ENCODE results near the gene CABP4. TPM values are rescaled to one million over a fixed set of nuclear protein-coding genes. Genes with fewer than 3 reads are reported as not detected.

CABP4 gene
- total and polyA plus RNA-seq, 2 donors (not counting 1 experiment from before 2014, with no cell fraction given), result 3.2 to 5.2 TPM

DNA sequence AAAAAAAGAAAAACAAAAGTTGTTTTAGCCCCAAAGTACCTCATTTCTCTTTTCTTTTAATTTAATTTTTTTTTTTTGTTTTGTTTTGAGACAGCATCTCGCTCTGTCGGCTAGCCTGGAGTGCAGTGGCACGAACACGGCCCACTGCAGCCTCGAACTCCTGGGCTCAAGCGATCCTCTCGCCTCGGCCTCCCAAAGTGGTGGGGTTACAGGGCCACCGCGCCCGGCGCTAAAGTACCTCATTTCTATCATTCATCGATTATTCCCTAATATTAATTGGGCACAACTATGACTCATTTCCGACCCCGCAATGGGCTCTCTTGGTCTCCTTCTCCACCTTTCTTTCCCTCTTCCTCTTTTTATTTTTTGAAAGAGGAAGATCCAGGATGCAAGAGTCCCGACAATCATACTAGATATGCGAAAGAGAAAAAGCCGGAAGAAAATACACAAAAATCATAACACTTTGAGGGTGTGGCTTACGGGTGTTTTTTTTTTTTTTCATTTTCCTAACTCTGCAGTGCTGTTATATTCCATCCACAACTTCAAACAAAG lies 27.2 kb downstream of the CABP4 start:
- H2AFZ ChIP-seq (ENCODE audit: insufficient read depth, low read depth, low read length, poor library complexity, severe bottlenecking), result peak overlapping the region; percentile 83
- ChIA-PET CTCF (interaction anchor here (0.7 to 4.0 kb wide), 11 partner anchors 9 to 131 kb away, joined by 3 to 19 read pairs (median 4); partner anchors contain the start of genes PPP1CA, RAD9A and TBC1D10C), POLR2A (interaction anchor here (0.8 to 4.9 kb wide), 12 partner anchors 9 to 194 kb away, joined by 3 to 53 read pairs (median 6); partner anchors contain the start of genes PITPNM1, POLD4, PPP1CA and PTPRCAP)
- H3K27ac Mint-ChIP-seq, result peak overlapping the region; percentile 100
- no peak for DNase-seq
- peak overlapping the region; percentile 71 for H3K9ac ChIP-seq (ENCODE audit: low read length)
- peaks cover 28% of the 10 kb centered on the region for H4K20me1 ChIP-seq (ENCODE audit: control insufficient read depth, insufficient read depth, low read length, poor library complexity, severe bottlenecking)
- peaks cover 48% of the 10 kb centered on the region for H3K4me1 Mint-ChIP-seq
- H3K27me3 ChIP-seq (replicated peaks in 1 of 4; ENCODE audit: control extremely low read depth in 1 of 4, control insufficient read depth in 3 of 4, insufficient read depth in 4 of 4, low read length in 3 of 4), result no peaks in the 10 kb centered on the region
- H3K4me1 ChIP-seq (ENCODE audit: control insufficient read depth in 2 of 2, insufficient read depth in 2 of 2, low read length in 2 of 2), result peaks cover 38 to 48% of the 10 kb centered on the region in 2 donors
- peak; percentile 7 for ATAC-seq (ENCODE audit: low read depth)
- peaks cover 0 to 10% of the 10 kb centered on the region in 2 experiments for H3K36me3 ChIP-seq (replicated peaks in 1 of 2; ENCODE audit: control extremely low read depth in 1 of 2, control insufficient read depth in 1 of 2, extremely low read depth in 1 of 2, insufficient read depth in 2 of 2, low read length in 1 of 2)
- peak overlapping the region; percentile 56 to 99 (median 68) for H3K4me3 ChIP-seq (ENCODE audit: control extremely low read depth in 1 of 5, extremely low read depth in 1 of 5, insufficient read depth in 1 of 5, low read depth in 2 of 5, low read length in 4 of 5)
- peak overlapping the region; percentile 89 for H3K4me2 ChIP-seq (replicated peaks; ENCODE audit: low read depth, low read length, poor library complexity, severe bottlenecking)
- peak overlapping the region; percentile 99 for H3K4me3 Mint-ChIP-seq
- H3K9me3 Mint-ChIP-seq (ENCODE audit: insufficient read depth), result no peaks in the 10 kb centered on the region
- intact Hi-C loops (cut with micrococcal nuclease), result loop anchor here (1.0 to 2.0 kb wide), 5 partner anchors 23 to 206 kb away; partner anchors contain the start of genes PITPNM1, PTPRCAP and RPS6KB2
- peak overlapping the region; percentile 75 to 79 for H3K27ac ChIP-seq (ENCODE audit: low read length in 2 of 2)
- no peaks in the 10 kb centered on the region for H3K27me3 Mint-ChIP-seq
- peaks cover 35% of the 10 kb centered on the region for H3K79me2 ChIP-seq (ENCODE audit: control insufficient read depth, insufficient read depth, low read length)
- 34% methylated on average over 9 of the region's 19 CpGs for WGBS (ENCODE audit: insufficient coverage)
- no peaks in the 10 kb centered on the region for H3K9me3 ChIP-seq (ENCODE audit: control extremely low read depth in 1 of 3, control insufficient read depth in 2 of 3, insufficient read depth in 1 of 3, low read length in 2 of 3)
- TF ChIP-seq, protein P1, sequence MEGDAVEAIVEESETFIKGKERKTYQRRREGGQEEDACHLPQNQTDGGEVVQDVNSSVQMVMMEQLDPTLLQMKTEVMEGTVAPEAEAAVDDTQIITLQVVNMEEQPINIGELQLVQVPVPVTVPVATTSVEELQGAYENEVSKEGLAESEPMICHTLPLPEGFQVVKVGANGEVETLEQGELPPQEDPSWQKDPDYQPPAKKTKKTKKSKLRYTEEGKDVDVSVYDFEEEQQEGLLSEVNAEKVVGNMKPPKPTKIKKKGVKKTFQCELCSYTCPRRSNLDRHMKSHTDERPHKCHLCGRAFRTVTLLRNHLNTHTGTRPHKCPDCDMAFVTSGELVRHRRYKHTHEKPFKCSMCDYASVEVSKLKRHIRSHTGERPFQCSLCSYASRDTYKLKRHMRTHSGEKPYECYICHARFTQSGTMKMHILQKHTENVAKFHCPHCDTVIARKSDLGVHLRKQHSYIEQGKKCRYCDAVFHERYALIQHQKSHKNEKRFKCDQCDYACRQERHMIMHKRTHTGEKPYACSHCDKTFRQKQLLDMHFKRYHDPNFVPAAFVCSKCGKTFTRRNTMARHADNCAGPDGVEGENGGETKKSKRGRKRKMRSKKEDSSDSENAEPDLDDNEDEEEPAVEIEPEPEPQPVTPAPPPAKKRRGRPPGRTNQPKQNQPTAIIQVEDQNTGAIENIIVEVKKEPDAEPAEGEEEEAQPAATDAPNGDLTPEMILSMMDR (IDR thresholded peaks at IDR 0.05), result no peak
- no peak for TF ChIP-seq EZH2 (IDR thresholded peaks at IDR 0.05; ENCODE audit: borderline replicate concordance, insufficient read depth, low read depth, low read length, poor library complexity, severe bottlenecking)

Data from B cell (primary cell).